SH-SY5Y (cell line): ENCODE measurements around the gene PXYLP1.

ENCODE experiments used
- GATA2 ChIP-seq: IDR thresholded peaks from 2 replicates; pipeline ENCODE4 v1.6.1; 2011; ENCODE audit warnings: mild to moderate bottlenecking, low read depth, low read length
- GATA3 ChIP-seq: IDR thresholded peaks from 2 replicates; pipeline ENCODE4 v1.6.1; 2011; ENCODE audit warnings: low read depth, mild to moderate bottlenecking, low read length, moderate library complexity

- TF ChIP-seq GATA3, result no peak
- no peak for TF ChIP-seq GATA2
Measured at GRCh38 chr3:141268791-141269190, 37.2 kb downstream of the PXYLP1 start.
